ENCODE measurements around the gene SLC1A4. TPM values are rescaled to one million over a fixed set of nuclear protein-coding genes. Genes with fewer than 3 reads are reported as not detected.

SLC1A4 gene
- polyA plus RNA-seq, 3 donors: 3.2 to 4.5 (median 4.4) TPM

GRCh38 chr2:65026154-65026553 is 37.0 kb downstream of the SLC1A4 start:
- Histone ChIP-seq H3K27ac (ENCODE audit: low read depth in 1 of 2, low read length in 2 of 2) (peak overlapping the region in 1 of 2 donors; percentile 11), H3K4me1 (ENCODE audit: control insufficient read depth in 1 of 2, insufficient read depth in 2 of 2, low read length in 2 of 2) (peaks cover 50 to 53% of the 10 kb centered on the region in 2 donors), H4K20me1 (ENCODE audit: insufficient read depth, low read length) (no peaks in the 10 kb centered on the region), H3K9ac (ENCODE audit: insufficient read depth, low read length, poor library complexity, severe bottlenecking) (no peak overlapping the region), H3K9me3 (replicated peaks in 1 of 2; ENCODE audit: control insufficient read depth in 1 of 2, insufficient read depth in 1 of 2, low read length in 2 of 2) (no peaks in the 10 kb centered on the region), H3K36me3 (replicated peaks in 1 of 2; ENCODE audit: control insufficient read depth in 1 of 2, insufficient read depth in 2 of 2, low read length in 2 of 2) (peaks cover 13 to 29% of the 10 kb centered on the region in 2 donors), H2AFZ (ENCODE audit: insufficient read depth, low read depth, low read length, poor library complexity, severe bottlenecking) (no peak overlapping the region), H3K4me2 (replicated peaks; ENCODE audit: extremely low read depth, low read length, poor library complexity, severe bottlenecking) (no peak overlapping the region), H3K79me2 (ENCODE audit: insufficient read depth, low read length) (peaks cover 12% of the 10 kb centered on the region), H3K4me3 (replicated peaks in 1 of 3; ENCODE audit: low read depth in 2 of 3, low read length in 3 of 3) (no peak overlapping the region), H3K27me3 (ENCODE audit: control insufficient read depth in 2 of 2, insufficient read depth in 2 of 2, low read length in 2 of 2) (no peaks in the 10 kb centered on the region)
- H3K27ac Mint-ChIP-seq: peak overlapping the region; percentile 75 to 91 (median 81)
- no peak overlapping the region for H3K4me3 Mint-ChIP-seq
- no peaks in the 10 kb centered on the region for H3K27me3 Mint-ChIP-seq (ENCODE audit: low read depth in 3 of 3)
- peaks cover 27% of the 10 kb centered on the region in 2 donors for H3K36me3 Mint-ChIP-seq
- peaks cover 46% of the 10 kb centered on the region for H3K4me1 Mint-ChIP-seq
- intact Hi-C loops (cut with micrococcal nuclease): no loop called here
- no peak for TF ChIP-seq CTCF (IDR thresholded peaks at IDR 0.05)
- 100% methylated on average over 1 of the region's 8 CpGs for WGBS (ENCODE audit: insufficient coverage)
- no peak for DNase-seq
- H3K9me3 Mint-ChIP-seq: no peaks in the 10 kb centered on the region

- Histone ChIP-seq H3K27ac (ENCODE audit: low read depth in 1 of 2, low read length in 2 of 2) (no peak overlapping the region), H3K79me2 (ENCODE audit: insufficient read depth, low read length) (peaks cover 7% of the 10 kb centered on the region), H3K4me3 (replicated peaks in 1 of 3; ENCODE audit: low read depth in 2 of 3, low read length in 3 of 3) (no peak overlapping the region), H2AFZ (ENCODE audit: insufficient read depth, low read depth, low read length, poor library complexity, severe bottlenecking) (no peak overlapping the region), H4K20me1 (ENCODE audit: insufficient read depth, low read length) (no peaks in the 10 kb centered on the region), H3K27me3 (ENCODE audit: control insufficient read depth in 2 of 2, insufficient read depth in 2 of 2, low read length in 2 of 2) (no peaks in the 10 kb centered on the region), H3K9me3 (replicated peaks in 1 of 2; ENCODE audit: control insufficient read depth in 1 of 2, insufficient read depth in 1 of 2, low read length in 2 of 2) (no peaks in the 10 kb centered on the region), H3K36me3 (replicated peaks in 1 of 2; ENCODE audit: control insufficient read depth in 1 of 2, insufficient read depth in 2 of 2, low read length in 2 of 2) (peaks cover 6 to 22% of the 10 kb centered on the region in 2 donors), H3K4me2 (replicated peaks; ENCODE audit: extremely low read depth, low read length, poor library complexity, severe bottlenecking) (no peak overlapping the region), H3K4me1 (ENCODE audit: control insufficient read depth in 1 of 2, insufficient read depth in 2 of 2, low read length in 2 of 2) (peaks cover 57 to 60% of the 10 kb centered on the region in 2 donors), H3K9ac (ENCODE audit: insufficient read depth, low read length, poor library complexity, severe bottlenecking) (no peak overlapping the region)
- 98% methylated on average over 10 of the region's 13 CpGs for WGBS (ENCODE audit: insufficient coverage)
- DNase-seq: no peak
- no peak for TF ChIP-seq CTCF (IDR thresholded peaks at IDR 0.05)
- Mint-ChIP-seq H3K27ac (no peak overlapping the region), H3K27me3 (ENCODE audit: low read depth in 3 of 3) (no peaks in the 10 kb centered on the region), H3K4me1 (peaks cover 53% of the 10 kb centered on the region), H3K36me3 (peaks cover 20 to 23% of the 10 kb centered on the region in 2 donors), H3K4me3 (no peak overlapping the region), H3K9me3 (no peaks in the 10 kb centered on the region)
- intact Hi-C loops (cut with micrococcal nuclease): no loop called here
These were observed 37.7 kb downstream of the SLC1A4 start for GRCh38 chr2:65026704-65027464.
